MCF 10A (cell line): ENCODE data around the gene UTY. TPM values are rescaled to one million over a fixed set of nuclear protein-coding genes. Genes with fewer than 3 reads are reported as not detected.

ENCODE experiments used
- BruUV-seq: library from RNA; stranded (reverse); fragments of 400-500 nt; replicated peaks from 2 replicates; lab custom pipeline; 2021; lab: Mats Ljungman, UMichigan
- CTCF ChIA-PET: fragments of 300-600 bp; sonication (Branson Sonifier 250); formaldehyde crosslinking; extraction: SDS; loops from one replicate; lab custom pipeline; 2021; ENCODE audit warnings: antibody characterized with exemption, inconsistent platforms; lab: Yijun Ruan, JAX
- POLR2A ChIA-PET: fragments of 300-600, 350-650 bp; sonication (Branson Sonifier 250); formaldehyde crosslinking; extraction: SDS; loops from one replicate; lab custom pipeline; 2020; ENCODE audit warnings: antibody characterized with exemption, inconsistent platforms; lab: Yijun Ruan, JAX
- DNase-seq: peaks from one replicate; pipeline ENCODE4 v3.0.0-alpha.2; 2018; ENCODE audit not compliant: unreplicated experiment
- H3K27ac Mint-ChIP-seq: one replicate; pipeline ENCODE4 v1.8.0; 2022; ENCODE audit warnings: mild to moderate bottlenecking, low read depth, mixed read lengths; ENCODE audit not compliant: unreplicated experiment
- H3K27me3 Mint-ChIP-seq: one replicate; pipeline ENCODE4 v1.8.0; 2022; ENCODE audit warnings: mixed read lengths; ENCODE audit not compliant: insufficient read depth, unreplicated experiment
- H3K36me3 Mint-ChIP-seq: one replicate; pipeline ENCODE4 v1.8.0; 2022; ENCODE audit warnings: mild to moderate bottlenecking, moderate library complexity, mixed read lengths; ENCODE audit not compliant: insufficient read depth, unreplicated experiment
- H3K4me1 Mint-ChIP-seq: one replicate; pipeline ENCODE4 v1.8.0; 2022; ENCODE audit warnings: mixed read lengths; ENCODE audit not compliant: insufficient read depth, unreplicated experiment
- H3K4me3 Mint-ChIP-seq: one replicate; pipeline ENCODE4 v1.8.0; 2022; ENCODE audit warnings: mild to moderate bottlenecking, moderate library complexity, mixed read lengths; ENCODE audit not compliant: unreplicated experiment
- H3K9me3 Mint-ChIP-seq: one replicate; pipeline ENCODE4 v1.8.0; 2022; ENCODE audit warnings: mixed read lengths; ENCODE audit not compliant: unreplicated experiment
- CTCF ChIP-seq: fragments of 200-600 bp; IDR thresholded peaks from one replicate; pipeline ENCODE4 v1.8.0; 2022; ENCODE audit warnings: antibody characterized with exemption, mild to moderate bottlenecking; ENCODE audit not compliant: unreplicated experiment
- intact Hi-C: fragments of 100-400 bp; cut with micrococcal nuclease; formaldehyde crosslinking; loops from 2 replicates; pipeline ENCODE4 v1.14.1; 2022
- total RNA-seq: library from RNA; stranded (reverse); gene quantifications from 2 replicates; pipeline ENCODE4 v1.2.3, GENCODE V29; 2022

The UTY gene
- total RNA-seq, 1 experiment from 2014 or later, result not detected

DNA sequence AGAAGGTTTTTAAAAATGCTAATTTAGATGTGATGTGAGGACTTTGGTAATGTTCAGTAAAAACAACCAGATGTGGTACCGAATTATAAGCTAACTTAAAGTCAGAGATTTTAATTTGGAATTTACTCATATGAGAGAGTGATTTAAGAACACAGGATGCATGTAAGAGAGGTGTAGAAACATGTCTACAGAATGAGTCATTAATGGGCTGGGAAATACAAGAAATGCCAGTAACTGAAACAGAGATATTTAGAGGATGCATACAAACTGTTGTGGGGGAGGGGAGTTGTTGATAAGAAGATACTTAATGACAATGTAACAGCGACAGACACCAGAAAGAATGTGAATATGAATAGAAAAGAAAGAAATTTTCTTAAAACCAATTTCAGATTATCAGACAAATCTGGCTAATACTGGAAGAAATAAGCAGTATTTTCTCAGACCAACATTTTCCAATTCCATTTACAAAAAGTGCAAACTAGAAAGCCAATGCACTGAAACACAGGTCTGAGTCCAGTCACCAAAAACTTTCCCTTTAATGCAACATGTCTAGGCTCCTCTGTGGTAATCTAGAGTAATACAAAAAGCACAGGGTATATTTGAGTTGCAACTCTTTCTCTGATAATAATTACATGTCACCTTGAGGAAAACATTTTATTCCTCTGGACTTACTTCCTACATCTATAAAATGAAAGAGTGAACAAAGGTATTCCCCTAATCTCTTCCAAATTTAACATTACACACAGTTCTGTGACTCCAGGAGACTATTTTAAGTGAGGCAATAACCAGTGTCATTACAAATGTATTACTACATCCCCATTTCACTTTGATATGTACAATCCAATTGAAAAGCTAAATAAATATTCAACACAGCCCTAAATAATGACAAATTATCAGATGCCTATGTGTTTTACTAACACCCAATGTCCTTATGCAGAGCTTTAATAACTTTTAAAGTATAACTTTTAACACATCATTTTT, 117.9 kb downstream of the UTY start:
- no peak for DNase-seq
- BruUV-seq, result no TSS peak
- no peak overlapping the region for H3K27ac Mint-ChIP-seq

DNA sequence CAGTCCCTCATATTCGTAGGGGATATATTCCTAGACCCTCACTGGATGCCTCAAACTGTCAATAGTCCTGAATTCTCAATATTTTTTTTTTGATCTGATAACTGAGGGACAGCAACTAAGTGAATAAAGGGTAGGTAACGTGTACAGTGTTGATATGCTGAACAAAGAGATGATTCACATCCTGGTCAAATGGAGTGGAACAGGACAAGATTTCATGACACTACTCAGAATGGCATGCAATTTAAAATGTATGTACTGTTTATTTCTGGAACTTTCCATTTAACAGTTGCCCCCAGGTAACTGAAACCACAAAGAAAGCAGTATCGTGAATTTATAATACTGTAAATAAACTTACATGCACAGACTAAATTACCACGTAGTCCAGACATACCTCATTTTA, 128.4 kb downstream of the UTY start:
- ChIA-PET CTCF (no interaction called here), POLR2A (no interaction called here)
- H3K9me3 Mint-ChIP-seq, result no peaks in the 10 kb centered on the region
- TF ChIP-seq CTCF, result no peak
- H3K4me3 Mint-ChIP-seq, result no peak overlapping the region
- BruUV-seq, result no TSS peak
- H3K4me1 Mint-ChIP-seq, result no peaks in the 10 kb centered on the region
- no peaks in the 10 kb centered on the region for H3K36me3 Mint-ChIP-seq
- intact Hi-C loops, result no loop called here
- no peak overlapping the region for H3K27ac Mint-ChIP-seq
- H3K27me3 Mint-ChIP-seq, result no peaks in the 10 kb centered on the region
- no peak for DNase-seq

More for the DNA sequence above, 117.9 kb downstream of the UTY start:
- H3K36me3 Mint-ChIP-seq, result no peaks in the 10 kb centered on the region
- POLR2A ChIA-PET, result no interaction called here
- no peak for TF ChIP-seq CTCF
- intact Hi-C loops, result no loop called here
- no peak overlapping the region for H3K4me3 Mint-ChIP-seq
- H3K9me3 Mint-ChIP-seq, result no peaks in the 10 kb centered on the region
- H3K4me1 Mint-ChIP-seq, result no peaks in the 10 kb centered on the region
- CTCF ChIA-PET, result no interaction called here
- H3K27me3 Mint-ChIP-seq, result no peaks in the 10 kb centered on the region

DNA sequence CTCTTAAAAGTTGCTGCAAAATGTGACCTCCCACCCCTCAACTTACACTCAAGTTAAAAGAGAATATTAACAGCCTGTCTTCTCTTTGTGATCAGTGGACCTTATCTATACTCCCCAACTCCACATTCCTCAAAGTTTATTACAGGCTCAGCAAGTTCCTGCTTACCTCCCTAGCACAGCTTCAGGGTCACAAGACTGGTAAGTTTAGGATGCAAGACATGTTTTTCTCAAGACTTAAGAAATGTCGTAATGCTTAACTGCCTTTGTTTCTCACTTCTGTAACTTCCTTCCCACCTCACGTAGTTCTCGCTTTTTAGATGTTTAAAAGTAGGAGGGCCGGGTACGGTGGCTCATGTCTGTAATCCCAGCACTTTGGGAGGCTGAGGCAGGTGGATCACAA, 132.7 kb downstream of the UTY start:
- Mint-ChIP-seq H3K27ac (no peak overlapping the region), H3K9me3 (no peaks in the 10 kb centered on the region), H3K4me3 (no peak overlapping the region), H3K36me3 (no peaks in the 10 kb centered on the region), H3K4me1 (no peaks in the 10 kb centered on the region), H3K27me3 (no peaks in the 10 kb centered on the region)
- no peak for DNase-seq
- CTCF ChIA-PET, result no interaction called here
- intact Hi-C loops, result no loop called here
- TF ChIP-seq CTCF, result no peak
- POLR2A ChIA-PET, result no interaction called here
- BruUV-seq, result no TSS peak

GRCh38 chrY:13345549-13345948, 134.3 kb downstream of the UTY start:
- BruUV-seq, result no TSS peak
- Mint-ChIP-seq H3K4me1 (no peaks in the 10 kb centered on the region), H3K4me3 (no peak overlapping the region), H3K27ac (no peak overlapping the region), H3K36me3 (no peaks in the 10 kb centered on the region), H3K9me3 (no peaks in the 10 kb centered on the region), H3K27me3 (no peaks in the 10 kb centered on the region)
- intact Hi-C loops, result no loop called here
- TF ChIP-seq CTCF, result no peak
- ChIA-PET POLR2A (no interaction called here), CTCF (no interaction called here)
- no peak for DNase-seq
